HCT116 (cell line): ENCODE results near the gene OSBP2. TPM values are rescaled to one million over a fixed set of nuclear protein-coding genes. Genes with fewer than 3 reads are reported as not detected.

Experiments used
- ATAC-seq: fragments of 200-7000 bp; cut with Tn5 transposase; 2 replicates; pipeline ENCODE4 v1.9.1; 2020; ENCODE audit warnings: mild to moderate bottlenecking, moderate library complexity
- BruUV-seq: library from RNA; stranded (reverse); fragments of 400-500 nt; replicated peaks from 2 replicates; lab custom pipeline; 2021; lab: Mats Ljungman, UMichigan
- CTCF ChIA-PET: fragments of 300-600 bp; sonication (Branson Sonifier 250); formaldehyde crosslinking; loops from one replicate; lab custom pipeline; 2021; ENCODE audit warnings: antibody characterized with exemption; lab: Charles Lee
- POLR2A ChIA-PET: fragments of 300-600, 350-600 bp; sonication (Branson Sonifier 250); formaldehyde crosslinking; loops from one replicate; lab custom pipeline; 2021; ENCODE audit warnings: antibody characterized with exemption; lab: Charles Lee
- RAD21 ChIA-PET, 2 experiments: fragments of 300-600 bp; sonication (Branson Sonifier 250); formaldehyde crosslinking; loops; one replicate each; lab custom pipeline; 2023; ENCODE audit warnings: low total read pairs in 2 of 2; ENCODE audit not compliant: uncharacterized antibody in 2 of 2, unreplicated experiment in 2 of 2, low non-redundant PET in 1 of 2; lab: Charles Lee
- DNase-seq: peaks from one replicate; pipeline ENCODE4 v3.0.0-alpha.2; 2010; ENCODE audit warnings: low read depth, low spot score
- H2AFZ ChIP-seq: fragments of 200-600 bp; shearing (Covaris generic), sonication (generic); 2 replicates; pipeline ENCODE4 v1.6.1; 2017; ENCODE audit warnings: low read depth, mixed run types, mixed read lengths, antibody characterized with exemption, low read length; ENCODE audit not compliant: poor library complexity, severe bottlenecking
- H3K27ac ChIP-seq: 2 replicates; pipeline ENCODE4 v1.5.1; 2012; ENCODE audit warnings: low read depth, low read length
- H3K27me3 ChIP-seq: fragments of 200-600 bp; sonication (generic); 2 replicates; pipeline ENCODE4 v1.6.1; 2016; ENCODE audit warnings: mixed run types, low read length, mixed read lengths; ENCODE audit not compliant: insufficient read depth
- H3K36me3 ChIP-seq, 2 experiments: fragments of 200-500 bp in 1 of 2; fragments of 200-600 bp in 1 of 2; sonication (Bioruptor generic) in 1 of 2; sonication (generic) in 1 of 2; 2 replicates each; pipeline versions ENCODE4 v1.5.1 to v1.6.1; 2014 to 2016; ENCODE audit warnings: low read length in 2 of 2, inconsistent platforms in 1 of 2, mixed read lengths in 1 of 2, mixed run types in 1 of 2; ENCODE audit not compliant: insufficient read depth in 2 of 2, control insufficient read depth in 1 of 2
- H3K4me1 ChIP-seq, 2 experiments: fragments of 200-600 bp in 1 of 2; sonication (generic) in 1 of 2; 2 replicates each; pipeline versions ENCODE4 v1.5.1 to v1.6.1; 2012 to 2017; ENCODE audit warnings: low read length in 2 of 2, inconsistent platforms in 1 of 2, mild to moderate bottlenecking in 1 of 2, mixed read lengths in 1 of 2, mixed run types in 1 of 2, moderate library complexity in 1 of 2; ENCODE audit not compliant: insufficient read depth in 2 of 2, control insufficient read depth in 1 of 2
- H3K4me2 ChIP-seq: fragments of 200-600 bp; sonication (generic); 2 replicates; pipeline ENCODE4 v1.6.1; 2017; ENCODE audit warnings: mixed run types, low read length, mixed read lengths
- H3K4me3 ChIP-seq, 2 experiments: fragments of 200-600 bp in 1 of 2; sonication (generic) in 1 of 2; replicated peaks in 1 of 2; 2 replicates each; pipeline ENCODE4 v1.5.1; 2011 to 2016; ENCODE audit warnings: low read length in 2 of 2, control low read depth in 1 of 2, low read depth in 1 of 2, mild to moderate bottlenecking in 1 of 2, mixed read lengths in 1 of 2, mixed run types in 1 of 2
- H3K79me2 ChIP-seq: fragments of 200-600 bp; sonication (generic); 2 replicates; pipeline ENCODE4 v1.6.1; 2017; ENCODE audit warnings: mild to moderate bottlenecking, mixed run types, low read length, moderate library complexity, mixed read lengths; ENCODE audit not compliant: insufficient read depth
- H3K9ac ChIP-seq: fragments of 200-600 bp; sonication (generic); 2 replicates; pipeline ENCODE4 v1.6.1; 2016; ENCODE audit warnings: low read length, mixed read lengths
- H3K9me2 ChIP-seq: fragments of 200-600 bp; sonication (generic), shearing (Covaris generic); 2 replicates; pipeline ENCODE4 v1.6.1; 2017; ENCODE audit warnings: mixed run types, mild to moderate bottlenecking, moderate library complexity; ENCODE audit not compliant: insufficient read depth
- H3K9me3 ChIP-seq, 2 experiments: fragments of 200-500 bp in 1 of 2; fragments of 200-600 bp in 1 of 2; sonication (Bioruptor generic) in 1 of 2; sonication (generic) in 1 of 2; 2 replicates each; pipeline ENCODE4 v1.6.1; 2014 to 2017; ENCODE audit warnings: low read length in 2 of 2, mixed read lengths in 2 of 2, inconsistent platforms in 1 of 2, low read depth in 1 of 2, mild to moderate bottlenecking in 1 of 2, mixed run types in 1 of 2, moderate library complexity in 1 of 2; ENCODE audit not compliant: control insufficient read depth in 1 of 2, insufficient read depth in 1 of 2
- H4K20me1 ChIP-seq: fragments of 200-600 bp; sonication (generic), shearing (Covaris generic); 2 replicates; pipeline ENCODE4 v1.6.1; 2017; ENCODE audit warnings: mixed run types, mild to moderate bottlenecking, moderate library complexity; ENCODE audit not compliant: insufficient read depth
- EGR1 ChIP-seq: IDR thresholded peaks from 2 replicates; pipeline ENCODE4 v1.6.1; 2012; ENCODE audit warnings: low read depth
- ELF1 ChIP-seq: IDR thresholded peaks from 2 replicates; pipeline ENCODE4 v1.6.1; 2012; ENCODE audit warnings: low read depth, borderline replicate concordance
- EZH2 ChIP-seq: fragments of 200-600 bp; sonication (generic); IDR thresholded peaks from 2 replicates; pipeline ENCODE4 v1.6.1; 2017; ENCODE audit warnings: antibody characterized with exemption, mixed run types
- FOSL1 ChIP-seq: IDR thresholded peaks from 2 replicates; pipeline ENCODE4 v1.6.1; 2012; ENCODE audit warnings: low read depth
- JUND ChIP-seq: IDR thresholded peaks from 2 replicates; pipeline ENCODE4 v1.6.1; 2012
- SIN3A ChIP-seq: IDR thresholded peaks from 2 replicates; pipeline ENCODE4 v1.6.1; 2012; ENCODE audit warnings: low read depth
- TCF7L2 ChIP-seq: IDR thresholded peaks from 2 replicates; pipeline ENCODE4 v1.7.0; 2011; ENCODE audit warnings: borderline replicate concordance, inconsistent platforms; ENCODE audit not compliant: insufficient read depth, insufficient read length; ENCODE audit errors: extremely low read depth
- intact Hi-C: fragments of 100-400 bp; cut with micrococcal nuclease; formaldehyde crosslinking; loops from 2 replicates; pipeline ENCODE4 v1.10.0; 2022
- total RNA-seq: library from RNA; stranded (reverse); gene quantifications from one replicate; pipeline ENCODE4 v1.2.1, GENCODE V29; 2021; ENCODE audit not compliant: unreplicated experiment
- TF ChIP-seq, protein P1 (sequence below), 3 experiments: fragments of 200-600 bp in 1 of 3; sonication (generic) in 1 of 3; IDR thresholded peaks in 2 of 3; conservative IDR thresholded peaks in 1 of 3; 2 replicates each; pipeline ENCODE4 v1.5.1; 2012 to 2017; ENCODE audit warnings: low read depth in 2 of 3, low read length in 2 of 3, antibody characterized with exemption in 1 of 3, borderline replicate concordance in 1 of 3, control low read depth in 1 of 3, mild to moderate bottlenecking in 1 of 3, mixed read lengths in 1 of 3, mixed run types in 1 of 3, moderate library complexity in 1 of 3; ENCODE audit not compliant: insufficient read depth in 1 of 3
- TF ChIP-seq, protein P2 (sequence below): IDR thresholded peaks from 2 replicates; pipeline ENCODE4 v1.6.1; 2011; ENCODE audit warnings: mild to moderate bottlenecking, low read length, moderate library complexity; ENCODE audit not compliant: insufficient replicate concordance; ENCODE audit errors: extremely low read depth
- TF ChIP-seq, protein P3 (sequence below): IDR thresholded peaks from 2 replicates; pipeline ENCODE4 v1.6.1; 2012

The OSBP2 gene
- total RNA-seq, 1 experiment from 2014 or later: 12.9 TPM

DNA sequence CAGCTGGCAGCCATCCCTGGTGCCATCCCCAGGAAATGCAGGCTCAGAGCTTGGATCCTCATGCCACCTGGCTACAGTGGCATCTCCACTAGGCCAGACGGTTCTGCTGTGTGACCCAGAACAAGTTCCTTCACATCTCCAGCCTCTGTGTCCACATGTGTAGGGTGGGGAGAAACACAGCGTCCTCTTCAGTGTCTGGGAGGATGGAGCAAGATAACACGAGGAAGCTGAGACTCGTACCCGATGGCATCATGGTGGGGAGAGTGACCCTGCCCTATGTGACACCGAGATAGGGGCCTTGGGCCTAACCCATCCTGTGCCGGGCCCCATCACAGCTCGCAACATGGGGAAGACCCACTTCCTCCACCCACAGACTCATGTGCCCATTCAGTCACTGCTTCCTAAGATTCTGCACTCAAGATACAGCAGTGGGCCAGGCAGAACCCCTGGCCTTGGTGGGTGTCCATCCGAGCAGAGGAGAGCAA, 195.4 kb downstream of the OSBP2 start:
- DNase-seq (no peak), ATAC-seq (no peak)
- BruUV-seq: no TSS peak
- Histone ChIP-seq H3K9me3 (no peaks in the 10 kb centered on the region), H3K9me2 (no peaks in the 10 kb centered on the region), H4K20me1 (no peaks in the 10 kb centered on the region), H2AFZ (no peak overlapping the region), H3K27ac (no peak overlapping the region), H3K36me3 (no peaks in the 10 kb centered on the region), H3K79me2 (no peaks in the 10 kb centered on the region), H3K4me1 (no peaks in the 10 kb centered on the region), H3K4me3 (no peak overlapping the region), H3K27me3 (no peaks in the 10 kb centered on the region), H3K4me2 (no peak overlapping the region), H3K9ac (no peak overlapping the region)
- intact Hi-C loops: loop anchor here (1.0 kb wide), 1 partner anchor 127 kb away; no protein-coding TSS in a partner anchor
- TF ChIP-seq FOSL1 (no peak), JUND (no peak), EZH2 (no peak), EGR1 (no peak), TCF7L2 (no peak), SIN3A (no peak), ELF1 (no peak)
- TF ChIP-seq, protein P1, sequence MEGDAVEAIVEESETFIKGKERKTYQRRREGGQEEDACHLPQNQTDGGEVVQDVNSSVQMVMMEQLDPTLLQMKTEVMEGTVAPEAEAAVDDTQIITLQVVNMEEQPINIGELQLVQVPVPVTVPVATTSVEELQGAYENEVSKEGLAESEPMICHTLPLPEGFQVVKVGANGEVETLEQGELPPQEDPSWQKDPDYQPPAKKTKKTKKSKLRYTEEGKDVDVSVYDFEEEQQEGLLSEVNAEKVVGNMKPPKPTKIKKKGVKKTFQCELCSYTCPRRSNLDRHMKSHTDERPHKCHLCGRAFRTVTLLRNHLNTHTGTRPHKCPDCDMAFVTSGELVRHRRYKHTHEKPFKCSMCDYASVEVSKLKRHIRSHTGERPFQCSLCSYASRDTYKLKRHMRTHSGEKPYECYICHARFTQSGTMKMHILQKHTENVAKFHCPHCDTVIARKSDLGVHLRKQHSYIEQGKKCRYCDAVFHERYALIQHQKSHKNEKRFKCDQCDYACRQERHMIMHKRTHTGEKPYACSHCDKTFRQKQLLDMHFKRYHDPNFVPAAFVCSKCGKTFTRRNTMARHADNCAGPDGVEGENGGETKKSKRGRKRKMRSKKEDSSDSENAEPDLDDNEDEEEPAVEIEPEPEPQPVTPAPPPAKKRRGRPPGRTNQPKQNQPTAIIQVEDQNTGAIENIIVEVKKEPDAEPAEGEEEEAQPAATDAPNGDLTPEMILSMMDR (IDR thresholded peaks at IDR 0.05 in 2 of 3, conservative IDR thresholded peaks at IDR 0.05 in 1 of 3; ENCODE audit: borderline replicate concordance in 1 of 3, insufficient read depth in 1 of 3, low read depth in 2 of 3, low read length in 2 of 3): no peak
- TF ChIP-seq, protein P2, sequence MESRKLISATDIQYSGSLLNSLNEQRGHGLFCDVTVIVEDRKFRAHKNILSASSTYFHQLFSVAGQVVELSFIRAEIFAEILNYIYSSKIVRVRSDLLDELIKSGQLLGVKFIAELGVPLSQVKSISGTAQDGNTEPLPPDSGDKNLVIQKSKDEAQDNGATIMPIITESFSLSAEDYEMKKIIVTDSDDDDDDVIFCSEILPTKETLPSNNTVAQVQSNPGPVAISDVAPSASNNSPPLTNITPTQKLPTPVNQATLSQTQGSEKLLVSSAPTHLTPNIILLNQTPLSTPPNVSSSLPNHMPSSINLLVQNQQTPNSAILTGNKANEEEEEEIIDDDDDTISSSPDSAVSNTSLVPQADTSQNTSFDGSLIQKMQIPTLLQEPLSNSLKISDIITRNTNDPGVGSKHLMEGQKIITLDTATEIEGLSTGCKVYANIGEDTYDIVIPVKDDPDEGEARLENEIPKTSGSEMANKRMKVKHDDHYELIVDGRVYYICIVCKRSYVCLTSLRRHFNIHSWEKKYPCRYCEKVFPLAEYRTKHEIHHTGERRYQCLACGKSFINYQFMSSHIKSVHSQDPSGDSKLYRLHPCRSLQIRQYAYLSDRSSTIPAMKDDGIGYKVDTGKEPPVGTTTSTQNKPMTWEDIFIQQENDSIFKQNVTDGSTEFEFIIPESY: no peak
- TF ChIP-seq, protein P3, sequence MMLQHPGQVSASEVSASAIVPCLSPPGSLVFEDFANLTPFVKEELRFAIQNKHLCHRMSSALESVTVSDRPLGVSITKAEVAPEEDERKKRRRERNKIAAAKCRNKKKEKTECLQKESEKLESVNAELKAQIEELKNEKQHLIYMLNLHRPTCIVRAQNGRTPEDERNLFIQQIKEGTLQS: no peak
- RAD21 ChIA-PET: interaction anchor here in 1 of 2 experiments (1.4 kb wide), 1 partner anchor 74 kb away, joined by 3 read pairs; no protein-coding TSS in a partner anchor
- CTCF ChIA-PET: interaction anchor here (0.6 to 3.2 kb wide), 5 partner anchors 30 to 217 kb away, joined by 3 to 19 read pairs (median 4); partner anchors contain the start of gene SELENOM
- POLR2A ChIA-PET: no interaction called here
